Activated naive CD4-positive, alpha-beta T cell treated with anti-CD3 and anti-CD28 coated beads, Interleukin-2, amount 50 U/mL, for 72 hours (primary cell): ENCODE data around the gene TOMM22. TPM values are rescaled to one million over a fixed set of nuclear protein-coding genes. Genes with fewer than 3 reads are reported as not detected.
A peak's percentile ranks its signal among the peaks of the same experiment; 100 is the strongest.
"Not testable (repeated sequence)": the region's sequence is repeated elsewhere in the genome, so short reads cannot be mapped to it uniquely, and the experiment has no call there.

Experiments used
- ATAC-seq, 2 donors: fragments of 150-1000 bp; cut with Tn5 transposase; 2 replicates each; pipeline ENCODE4 v1.10.0; 2021; ENCODE audit warnings: mild to moderate bottlenecking in 2 of 2, moderate library complexity in 2 of 2
- DNase-seq, 2 donors: peaks; one replicate each; pipeline ENCODE4 v3.0.0; 2021 to 2022; ENCODE audit warnings: low spot score in 2 of 2
- H3K27ac Mint-ChIP-seq, 2 donors: one replicate each; pipeline ENCODE4 v1.8.0; 2022; ENCODE audit warnings: mild to moderate bottlenecking in 2 of 2, mixed read lengths in 2 of 2
- H3K36me3 Mint-ChIP-seq, 2 donors: one replicate each; pipeline ENCODE4 v1.8.0; 2022; ENCODE audit warnings: mixed read lengths in 2 of 2
- H3K9me3 Mint-ChIP-seq, 2 donors: one replicate each; pipeline ENCODE4 v1.8.0; 2022; ENCODE audit warnings: mixed read lengths in 2 of 2
- total RNA-seq, 2 donors: library from RNA; stranded (reverse); gene quantifications; one replicate each; pipeline ENCODE4 v1.2.3, GENCODE V29; 2022

Gene TOMM22
- total RNA-seq, result 100 to 1,000 TPM; 116 to 120 TPM

DNA sequence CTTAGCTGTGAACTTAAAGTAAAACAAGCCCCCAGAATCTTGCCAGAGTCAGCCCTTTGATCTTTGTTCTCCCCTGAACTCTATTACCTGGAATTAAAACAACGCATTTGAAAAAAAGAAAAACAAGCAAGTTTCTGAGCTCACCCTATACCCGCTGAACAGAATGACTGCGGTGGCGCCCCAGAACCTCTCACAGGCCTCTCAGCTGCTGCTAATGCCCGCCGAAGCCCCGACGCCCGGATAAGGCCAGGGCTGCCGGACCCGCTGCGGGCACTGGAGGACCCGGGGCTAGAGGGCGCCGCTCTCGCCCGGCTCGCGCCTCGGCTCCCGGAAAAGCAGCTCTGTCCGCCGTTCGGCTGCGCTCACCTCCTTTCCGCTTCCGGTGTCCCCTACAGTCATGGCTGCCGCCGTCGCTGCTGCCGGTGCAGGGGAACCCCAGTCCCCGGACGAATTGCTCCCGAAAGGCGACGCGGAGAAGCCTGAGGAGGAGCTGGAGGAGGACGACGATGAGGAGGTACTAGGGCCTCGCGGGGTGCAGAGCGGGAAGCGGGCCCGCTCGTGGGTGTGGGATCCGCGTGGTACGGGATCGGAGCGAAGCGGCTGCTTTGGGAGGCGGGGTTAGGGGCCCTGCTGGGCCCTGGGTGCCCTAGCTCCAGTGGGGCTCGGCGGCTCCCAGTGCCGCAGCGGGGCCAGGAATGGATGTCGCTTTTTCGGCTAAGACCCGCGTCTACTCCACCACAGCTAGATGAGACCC lies at the start of gene TOMM22:
TSS of gene TOMM22 (plus strand) at position 376 of the 754 bp plus-strand sequence. CDS start at position 398, 22 bp downstream.
- Mint-ChIP-seq H3K27ac (peak within 1 kb of the TSS; percentile 96 to 98), H3K9me3 (no peaks in the 10 kb centered on the region), H3K36me3 (peaks cover 21 to 27% of the 10 kb centered on the region in 2 donors)
- peak; percentile 99 for ATAC-seq
- peak; percentile 85 to 89 for DNase-seq

DNA sequence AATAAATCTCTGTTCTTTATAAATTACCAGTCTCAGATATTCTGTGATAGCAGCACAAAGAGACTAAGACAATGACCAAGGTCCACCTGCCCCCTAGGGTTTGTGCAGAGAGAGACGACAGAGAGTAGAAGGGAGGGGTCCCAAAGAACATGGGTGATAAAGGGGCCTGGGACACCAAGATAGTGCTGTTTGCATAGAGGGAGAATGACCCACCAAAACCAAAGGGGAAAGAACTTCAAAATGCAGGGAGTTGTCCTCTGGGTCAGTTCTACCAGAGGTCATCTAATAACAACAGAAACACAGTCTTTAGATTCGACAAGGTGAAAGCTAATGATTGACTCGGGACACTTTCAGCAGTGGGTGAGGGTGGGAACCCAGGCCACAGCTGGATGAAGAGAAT lies 49.2 kb upstream of the TOMM22 start:
- no peaks in the 10 kb centered on the region for H3K36me3 Mint-ChIP-seq
- DNase-seq (no peak), ATAC-seq (no peak)
- H3K9me3 Mint-ChIP-seq, result no peaks in the 10 kb centered on the region
- no peak overlapping the region for H3K27ac Mint-ChIP-seq

DNA sequence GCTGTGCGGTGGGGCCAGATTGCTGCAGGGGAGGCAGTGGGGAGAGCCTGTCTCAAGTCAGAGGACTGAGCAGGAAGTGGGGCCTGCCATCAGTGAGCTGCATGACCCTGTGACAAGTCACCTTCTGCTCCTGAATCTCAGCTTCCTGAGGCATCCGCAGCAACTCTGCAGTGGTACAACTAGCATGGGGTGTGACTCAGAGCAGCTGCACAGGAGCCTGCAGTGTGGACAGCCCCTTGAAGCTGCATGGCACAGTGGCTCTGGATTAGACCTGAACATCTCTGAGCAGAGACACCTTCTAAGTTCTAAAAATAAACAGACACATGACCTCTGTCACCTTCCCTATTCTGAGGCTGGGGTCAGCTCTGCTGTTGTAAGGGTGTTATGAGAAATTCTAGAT lies 43.5 kb upstream of the TOMM22 start:
- no peaks in the 10 kb centered on the region for H3K9me3 Mint-ChIP-seq
- ATAC-seq (no peak), DNase-seq (no peak)
- H3K36me3 Mint-ChIP-seq, result no peaks in the 10 kb centered on the region
- peak overlapping the region in 1 of 2 donors; percentile 13 for H3K27ac Mint-ChIP-seq

DNA sequence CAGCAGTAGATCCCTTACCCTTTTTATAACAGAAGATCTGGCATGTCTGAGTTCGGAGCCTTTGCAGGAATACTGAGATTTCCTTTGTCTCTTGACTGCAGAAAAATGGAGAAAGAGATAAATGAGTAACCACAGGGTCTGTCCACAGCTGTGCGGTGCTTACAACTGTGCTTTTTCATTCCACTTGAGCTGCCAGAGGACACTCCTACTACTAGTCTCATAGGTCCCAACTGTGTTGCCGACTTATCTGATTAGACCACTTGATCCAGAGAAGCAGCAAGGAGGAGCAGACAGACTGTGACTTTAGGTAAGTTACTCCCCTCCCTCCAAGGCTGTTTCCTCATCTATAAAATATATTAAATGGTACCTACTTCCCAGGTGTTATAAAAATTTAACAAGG lies 43.0 kb upstream of the TOMM22 start:
- no peak for DNase-seq
- Mint-ChIP-seq H3K9me3 (no peaks in the 10 kb centered on the region), H3K27ac (no peak overlapping the region), H3K36me3 (no peaks in the 10 kb centered on the region)
- ATAC-seq, result no peak

DNA sequence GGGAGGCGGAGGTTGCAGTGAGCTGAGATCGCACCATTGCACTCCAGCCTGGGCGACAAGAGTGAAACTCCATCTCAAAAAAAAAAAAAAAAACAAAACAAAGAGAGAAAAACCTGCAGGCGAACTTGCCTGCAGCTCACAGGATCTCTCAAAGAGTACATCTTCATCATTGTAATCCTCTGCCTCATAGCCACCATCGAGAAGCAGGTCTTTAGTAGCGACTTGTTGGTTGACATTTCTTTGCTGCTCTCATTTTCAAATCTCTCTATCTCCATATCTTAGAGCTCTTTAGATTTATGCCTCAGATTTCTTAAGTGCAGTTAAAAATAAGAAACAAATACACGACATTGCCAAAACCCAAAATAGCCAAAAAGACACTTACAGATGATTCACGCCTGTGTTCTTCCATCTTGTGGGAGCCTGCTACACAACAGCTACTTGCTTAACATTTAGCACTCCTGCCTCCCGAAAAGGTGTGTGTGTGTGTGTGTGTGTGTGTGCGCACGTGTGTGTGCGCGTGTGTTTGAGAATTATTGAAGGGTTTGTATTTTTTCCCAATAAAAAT lies 40.2 kb upstream of the TOMM22 start:
- DNase-seq, result no peak
- no peaks in the 10 kb centered on the region for H3K9me3 Mint-ChIP-seq
- no peak overlapping the region for H3K27ac Mint-ChIP-seq
- H3K36me3 Mint-ChIP-seq, result no peaks in the 10 kb centered on the region
- no peak for ATAC-seq

DNA sequence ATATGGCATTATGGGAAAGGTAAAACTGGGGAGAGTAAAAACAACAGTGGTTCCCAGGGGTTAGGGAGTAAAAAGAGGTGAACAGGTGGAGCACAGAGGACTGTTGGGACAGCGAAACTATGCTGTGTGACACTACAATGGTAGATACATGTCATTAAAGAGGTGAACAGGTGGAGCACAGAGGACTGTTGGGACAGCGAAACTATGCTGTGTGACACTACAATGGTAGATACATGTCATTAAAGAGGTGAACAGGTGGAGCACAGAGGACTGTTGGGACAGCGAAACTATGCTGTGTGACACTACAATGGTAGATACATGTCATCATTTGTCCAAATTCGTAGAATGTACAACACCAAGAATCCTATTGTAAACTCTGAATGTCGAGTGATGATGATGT lies 37.5 kb upstream of the TOMM22 start:
- H3K27ac Mint-ChIP-seq, H3K36me3 Mint-ChIP-seq, DNase-seq, H3K9me3 Mint-ChIP-seq: not testable (repeated sequence)
- ATAC-seq, result peak in 1 of 2 donors; percentile 57

DNA sequence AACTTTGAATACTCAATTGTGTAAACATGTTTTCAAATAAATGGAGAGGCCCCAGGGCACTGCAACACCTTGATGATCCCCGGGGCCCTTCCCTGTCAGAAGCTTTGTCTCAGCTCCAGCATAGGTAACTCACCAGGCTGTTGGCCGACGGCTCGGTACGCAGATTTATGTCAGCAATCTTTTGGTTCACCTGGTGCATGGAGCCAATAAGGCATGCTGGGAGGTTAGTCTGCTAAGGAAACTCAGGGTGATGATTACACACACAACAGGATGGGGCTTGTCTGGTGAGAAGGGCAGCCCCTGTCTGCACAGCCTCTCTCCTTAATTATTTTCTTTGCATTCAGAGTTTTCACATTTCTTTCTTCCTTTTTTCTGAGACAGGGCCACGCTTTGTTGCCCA lies 36.3 kb upstream of the TOMM22 start:
- Mint-ChIP-seq H3K27ac (no peak overlapping the region), H3K9me3 (no peaks in the 10 kb centered on the region), H3K36me3 (no peaks in the 10 kb centered on the region)
- DNase-seq, result no peak
- no peak for ATAC-seq

DNA sequence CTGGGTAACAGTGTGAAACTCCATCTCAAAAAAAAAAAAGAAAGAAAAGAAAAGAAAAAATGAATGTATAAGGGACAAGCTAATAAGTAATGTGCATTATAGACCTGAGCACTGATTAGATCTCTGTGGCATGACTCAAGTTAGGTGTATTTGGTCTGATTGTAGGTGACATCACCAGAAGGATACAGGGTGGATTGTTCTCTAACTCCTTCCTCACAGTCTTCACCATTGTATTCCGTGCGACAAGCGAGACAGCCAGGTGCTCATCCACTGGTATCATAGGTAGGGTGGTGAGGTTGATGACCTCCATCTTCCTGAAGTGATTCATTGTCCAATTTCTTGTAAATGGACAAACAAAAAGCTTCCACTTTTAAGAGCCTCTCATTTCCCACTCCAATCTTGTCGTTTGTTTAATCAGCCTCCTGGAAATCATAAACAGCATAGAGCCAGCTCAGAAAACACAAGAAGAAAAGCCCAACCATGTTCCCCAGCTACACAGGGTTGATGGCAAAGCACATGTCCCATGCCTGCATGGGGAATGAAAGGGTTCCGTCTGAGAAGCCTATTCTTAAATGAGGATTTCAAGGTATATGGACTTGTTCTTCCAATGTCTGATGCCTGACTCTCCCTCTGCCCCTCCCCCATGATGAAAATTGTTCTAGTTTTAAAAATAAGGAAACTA lies 31.8 kb upstream of the TOMM22 start:
- H3K36me3 Mint-ChIP-seq, result no peaks in the 10 kb centered on the region
- H3K9me3 Mint-ChIP-seq, result no peaks in the 10 kb centered on the region
- DNase-seq (no peak), ATAC-seq (no peak)
- no peak overlapping the region for H3K27ac Mint-ChIP-seq

DNA sequence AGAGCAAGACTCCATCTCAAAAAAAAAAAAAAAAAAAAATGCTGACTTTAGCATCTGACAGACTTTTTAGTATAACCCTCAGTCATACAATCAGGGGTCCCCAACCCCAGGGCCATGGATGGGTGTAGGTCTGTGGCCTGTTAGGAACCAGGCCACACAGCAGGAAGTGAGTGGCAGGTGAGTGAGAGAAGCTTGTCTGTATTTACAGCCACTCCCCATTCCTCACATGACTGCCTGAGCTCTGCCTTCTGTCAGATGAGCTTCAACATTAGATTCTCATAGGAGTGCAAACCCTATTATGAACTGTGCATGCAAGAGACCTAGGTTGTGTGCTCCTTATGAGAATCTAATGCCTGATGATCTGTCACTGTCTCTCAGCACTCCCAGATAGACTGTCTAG lies 28.9 kb upstream of the TOMM22 start:
- no peaks in the 10 kb centered on the region for H3K36me3 Mint-ChIP-seq
- no peak for ATAC-seq
- no peaks in the 10 kb centered on the region for H3K9me3 Mint-ChIP-seq
- H3K27ac Mint-ChIP-seq, result no peak overlapping the region
- DNase-seq, result no peak

DNA sequence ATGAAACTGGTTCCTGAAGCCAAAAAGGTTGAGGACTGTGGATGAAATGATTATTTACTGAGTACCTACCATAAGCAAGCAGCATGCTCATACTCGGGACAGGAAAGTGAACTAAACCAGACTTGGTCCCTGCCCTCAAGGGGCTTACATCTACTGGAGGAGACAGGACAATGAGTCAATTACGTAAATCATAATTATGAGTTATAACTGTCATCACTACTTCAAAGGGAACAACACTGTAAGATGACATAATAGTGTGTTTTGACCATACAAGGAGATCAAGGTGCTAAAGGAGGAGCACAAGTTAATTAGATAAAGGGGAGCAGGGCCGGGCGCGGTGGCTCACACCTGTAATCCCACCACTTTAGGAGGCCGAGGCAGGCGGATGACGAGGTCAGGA lies 28.0 kb upstream of the TOMM22 start:
- no peak overlapping the region for H3K27ac Mint-ChIP-seq
- no peaks in the 10 kb centered on the region for H3K9me3 Mint-ChIP-seq
- H3K36me3 Mint-ChIP-seq, result no peaks in the 10 kb centered on the region
- DNase-seq (no peak), ATAC-seq (no peak)

DNA sequence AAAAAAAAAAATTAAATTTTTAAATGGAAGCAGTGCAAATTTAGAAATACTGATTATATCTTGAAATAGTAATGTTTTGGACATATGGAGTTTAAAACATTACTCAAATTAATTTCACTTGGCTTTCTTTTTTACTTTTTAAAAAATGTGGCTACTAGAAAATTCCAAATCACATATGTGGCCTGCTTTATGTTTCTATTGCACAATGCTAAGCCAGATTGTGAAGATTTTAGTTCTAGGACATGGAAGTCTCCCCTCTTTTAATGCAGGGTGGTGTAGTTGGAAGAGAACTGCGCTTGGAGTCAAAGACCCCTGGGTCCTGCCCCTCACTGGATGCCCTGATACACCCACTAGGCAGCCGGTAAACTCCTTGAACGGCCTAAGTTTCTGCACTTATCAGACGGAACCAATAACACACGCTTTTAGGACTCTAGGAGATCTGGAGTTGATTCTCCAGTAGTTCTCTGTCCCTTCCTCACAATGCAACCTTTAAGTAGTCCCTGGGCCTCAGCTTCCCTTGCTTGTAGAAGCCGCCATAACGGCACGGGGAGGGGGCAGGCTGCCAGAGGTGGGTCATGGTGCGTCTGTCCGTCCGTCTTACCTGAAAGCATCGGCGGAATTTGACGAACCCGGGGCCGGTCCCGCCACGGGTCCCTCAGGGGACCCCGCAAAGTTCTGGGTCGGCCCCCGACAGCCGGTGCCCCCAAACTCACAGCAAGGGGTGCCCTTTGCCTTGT lies 26.1 kb upstream of the TOMM22 start:
- ATAC-seq, result peak in 1 of 2 donors; percentile 1

DNA sequence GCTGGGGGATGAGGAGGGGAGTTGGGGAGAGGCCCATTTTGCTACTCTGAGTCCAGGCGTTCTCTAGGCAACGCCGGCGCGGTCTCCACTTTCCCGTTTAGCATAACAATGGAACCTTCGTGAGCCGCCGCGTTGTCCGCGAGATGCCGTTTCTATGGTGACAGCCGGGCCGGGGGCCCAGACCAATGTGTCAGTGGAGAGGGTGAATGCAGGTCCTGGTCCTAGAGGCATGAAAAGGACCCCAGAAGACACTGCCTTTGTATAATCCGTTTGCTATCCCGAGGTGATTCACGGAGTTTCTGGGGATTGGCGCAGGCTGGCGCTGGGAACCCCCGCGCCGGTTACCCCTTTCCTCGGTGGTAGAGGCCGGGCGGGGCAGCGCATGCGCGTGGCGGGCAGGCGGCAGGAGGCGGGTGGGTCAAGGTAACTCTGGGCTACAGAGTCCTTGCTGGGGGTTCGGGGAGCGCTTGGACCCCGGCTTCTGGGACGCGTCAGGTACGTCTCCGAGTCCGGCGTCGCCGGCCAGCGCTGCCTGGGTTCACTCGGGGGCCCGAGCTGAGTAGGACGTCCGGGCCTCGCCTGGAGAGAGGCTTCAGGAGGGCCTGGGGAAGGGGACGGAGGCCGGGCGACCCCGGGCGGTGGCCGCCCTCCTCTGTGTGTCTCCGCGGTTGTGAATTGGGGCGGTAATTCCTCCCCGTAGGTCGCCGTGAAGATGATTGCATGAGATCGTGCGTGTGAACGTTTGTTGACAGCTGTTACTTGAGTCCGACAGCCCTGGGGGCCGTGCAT lies 25.3 kb upstream of the TOMM22 start, which contains the start of the genes CBY1 and FAM227A:
TSS of gene CBY1 (plus strand) at position 383 of the 789 bp plus-strand sequence. CDS start 11,417 bp downstream, outside the sequence.
TSS of gene FAM227A (minus strand) at position 137 of the 789 bp plus-strand sequence. CDS start 6,224 bp downstream, outside the sequence.
- ATAC-seq, result peak; percentile 85 to 89
- peak; percentile 87 to 92 for DNase-seq
- Mint-ChIP-seq H3K27ac (peak within 1 kb of the TSS; percentile 98), H3K36me3 (no peaks in the 10 kb centered on the region), H3K9me3 (no peaks in the 10 kb centered on the region)

More for the DNA sequence above, 26.1 kb upstream of the TOMM22 start:
- no peaks in the 10 kb centered on the region for H3K36me3 Mint-ChIP-seq
- H3K9me3 Mint-ChIP-seq, result no peaks in the 10 kb centered on the region
- DNase-seq, result no peak
- peak overlapping the region; percentile 98 for H3K27ac Mint-ChIP-seq

DNA sequence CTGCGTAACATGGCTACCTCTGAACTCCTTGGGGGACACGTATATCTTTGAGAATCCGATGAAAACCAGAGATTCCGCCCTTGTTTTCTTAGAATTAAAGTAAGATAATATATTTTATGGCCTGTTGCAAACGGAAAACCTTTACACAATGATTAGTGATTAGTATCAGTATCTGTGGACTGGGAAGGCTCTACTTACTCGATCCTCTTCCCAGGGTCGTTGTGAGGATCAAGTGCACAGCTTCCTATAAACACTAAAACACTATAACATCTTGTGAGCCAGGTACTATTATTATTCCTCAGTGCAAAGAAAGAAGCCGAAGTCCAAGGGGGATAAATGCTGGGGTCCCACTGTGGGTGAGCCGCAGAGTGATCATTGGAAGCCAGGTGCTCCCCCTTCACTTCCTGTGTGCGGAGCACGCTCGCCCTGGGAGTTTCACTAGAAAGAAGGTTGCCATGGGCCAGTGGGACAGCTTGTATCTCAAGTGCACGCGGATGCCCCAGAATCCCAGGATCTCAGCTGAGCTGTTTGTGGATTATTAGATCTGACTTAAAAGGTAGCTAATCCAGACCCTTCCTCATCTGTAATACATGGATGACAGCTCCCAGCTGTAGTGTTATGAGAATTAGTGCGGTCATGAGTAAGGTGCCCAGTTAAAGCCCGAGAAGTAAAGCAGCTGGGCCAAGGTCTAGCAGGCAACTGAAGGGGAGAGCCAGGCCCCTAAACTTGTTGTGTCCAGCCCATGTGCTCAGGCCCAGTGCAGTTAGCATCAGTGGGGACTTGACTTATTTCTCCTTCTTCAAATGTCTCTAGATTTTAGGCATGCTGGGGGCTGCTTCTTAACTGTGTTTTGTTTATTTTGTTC lies 24.5 kb upstream of the TOMM22 start:
- DNase-seq (peak; percentile 43 to 67), ATAC-seq (peak; percentile 36 to 59)
- no peaks in the 10 kb centered on the region for H3K9me3 Mint-ChIP-seq
- H3K27ac Mint-ChIP-seq, result peak overlapping the region; percentile 98
- H3K36me3 Mint-ChIP-seq, result no peaks in the 10 kb centered on the region

DNA sequence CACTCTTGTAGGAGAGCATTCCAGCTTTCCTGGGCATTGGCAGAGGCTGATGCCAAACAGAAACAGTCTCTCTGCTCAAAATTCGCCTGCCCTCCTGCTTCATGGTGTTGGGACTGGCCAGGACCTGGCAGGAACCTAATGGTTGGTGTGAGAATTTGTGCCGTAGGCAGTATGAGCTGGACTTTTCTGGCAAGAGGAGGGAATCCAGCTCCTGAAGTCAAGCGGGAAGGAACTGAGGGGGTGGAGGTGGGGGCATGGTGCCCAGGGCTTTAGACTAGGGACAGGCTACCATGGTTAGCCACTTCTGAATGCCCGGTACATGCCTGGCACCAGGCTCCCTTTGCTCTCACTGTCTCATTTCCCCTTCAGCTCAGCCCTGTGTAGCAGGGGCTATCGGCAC lies 6.9 kb upstream of the TOMM22 start:
- H3K27ac Mint-ChIP-seq, result peak overlapping the region in 1 of 2 donors; percentile 72
- DNase-seq, result no peak
- peaks cover 8 to 13% of the 10 kb centered on the region in 2 donors for H3K36me3 Mint-ChIP-seq
- H3K9me3 Mint-ChIP-seq, result no peaks in the 10 kb centered on the region
- no peak for ATAC-seq

DNA sequence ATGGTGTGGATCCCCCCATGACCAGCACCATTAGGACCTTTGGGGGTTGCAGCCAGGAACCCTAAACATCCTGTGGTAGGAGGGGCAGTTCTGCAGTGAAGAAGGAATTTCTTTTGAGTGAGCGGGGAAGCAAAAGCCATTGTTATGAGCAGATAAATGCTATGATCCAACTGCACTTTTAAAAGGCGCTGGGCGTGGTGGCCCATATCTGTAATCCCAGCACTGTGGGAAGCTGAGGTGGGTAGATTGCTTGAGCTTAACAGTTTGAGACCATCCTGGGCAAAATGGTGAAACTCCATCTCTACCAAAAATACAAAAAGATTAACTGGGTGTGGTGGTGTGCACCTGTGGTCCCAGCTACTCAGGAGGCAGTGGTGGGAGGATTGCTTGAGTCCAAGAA lies 5.9 kb upstream of the TOMM22 start:
- ATAC-seq, result no peak
- no peak for DNase-seq
- H3K9me3 Mint-ChIP-seq, result no peaks in the 10 kb centered on the region
- H3K27ac Mint-ChIP-seq, result no peak overlapping the region
- peaks cover 5 to 13% of the 10 kb centered on the region in 2 donors for H3K36me3 Mint-ChIP-seq
